Activated naive CD8-positive, alpha-beta T cell treated with anti-CD3 and anti-CD28 coated beads for 36 hours (primary cell): ENCODE results near the gene PLD5. TPM values are rescaled to one million over a fixed set of nuclear protein-coding genes. Genes with fewer than 3 reads are reported as not detected.
"Not testable (repeated sequence)": the region's sequence is repeated elsewhere in the genome, so short reads cannot be mapped to it uniquely, and the experiment has no call there.

Experiments
- DNase-seq: peaks from one replicate; pipeline ENCODE4 v3.0.0; 2021
- H3K27ac Mint-ChIP-seq: one replicate; pipeline ENCODE4 v1.8.0; 2022; ENCODE audit warnings: mild to moderate bottlenecking, moderate library complexity, mixed read lengths
- H3K27me3 Mint-ChIP-seq: one replicate; pipeline ENCODE4 v1.8.0; 2022; ENCODE audit warnings: mild to moderate bottlenecking, mixed read lengths
- H3K36me3 Mint-ChIP-seq: one replicate; pipeline ENCODE4 v1.8.0; 2021; ENCODE audit warnings: mild to moderate bottlenecking, mixed read lengths
- H3K4me1 Mint-ChIP-seq: one replicate; pipeline ENCODE4 v1.8.0; 2021; ENCODE audit warnings: mixed read lengths
- H3K4me3 Mint-ChIP-seq: one replicate; pipeline ENCODE4 v1.8.0; 2022; ENCODE audit warnings: mild to moderate bottlenecking, moderate library complexity, mixed read lengths
- H3K9me3 Mint-ChIP-seq: one replicate; pipeline ENCODE4 v1.8.0; 2022; ENCODE audit warnings: mixed read lengths
- total RNA-seq, 2 experiments: library from RNA; stranded (reverse); gene quantifications; one replicate each; pipeline ENCODE4 v1.2.3, GENCODE V29; 2021

The PLD5 gene
- total RNA-seq, 2 experiments from 2014 or later, result not detected

GRCh38 chr1:242523719-242524570 lies 552 bp downstream of the PLD5 start:
- H3K9me3 Mint-ChIP-seq, result no peaks in the 10 kb centered on the region
- H3K4me1 Mint-ChIP-seq, result peaks cover 9% of the 10 kb centered on the region
- H3K36me3 Mint-ChIP-seq, result no peaks in the 10 kb centered on the region
- peak overlapping the region; percentile 10 for H3K4me3 Mint-ChIP-seq
- peak; percentile 6 for DNase-seq
- H3K27me3 Mint-ChIP-seq, result peaks cover 68% of the 10 kb centered on the region
- H3K27ac Mint-ChIP-seq, result no peak overlapping the region

- Mint-ChIP-seq H3K27ac (no peak overlapping the region), H3K27me3 (peaks cover 68% of the 10 kb centered on the region), H3K4me3 (no peak overlapping the region), H3K9me3 (no peaks in the 10 kb centered on the region), H3K36me3 (no peaks in the 10 kb centered on the region), H3K4me1 (peaks cover 9% of the 10 kb centered on the region)
- no peak for DNase-seq
These were observed 1.3 kb downstream of the PLD5 start for GRCh38 chr1:242522996-242523718.

- no peaks in the 10 kb centered on the region for H3K9me3 Mint-ChIP-seq
- H3K4me3 Mint-ChIP-seq, result no peak overlapping the region
- H3K27me3 Mint-ChIP-seq, result peaks cover 66% of the 10 kb centered on the region
- DNase-seq, result no peak
- no peak overlapping the region for H3K27ac Mint-ChIP-seq
- H3K36me3 Mint-ChIP-seq, result no peaks in the 10 kb centered on the region
- peaks cover 9% of the 10 kb centered on the region for H3K4me1 Mint-ChIP-seq
These were observed 2.1 kb downstream of the PLD5 start for GRCh38 chr1:242522304-242522945.

GRCh38 chr1:242515555-242515954 lies 8.9 kb downstream of the PLD5 start:
- no peak overlapping the region for H3K27ac Mint-ChIP-seq
- no peaks in the 10 kb centered on the region for H3K4me1 Mint-ChIP-seq
- DNase-seq, result no peak
- peaks cover 14% of the 10 kb centered on the region for H3K27me3 Mint-ChIP-seq
- H3K4me3 Mint-ChIP-seq, result no peak overlapping the region
- no peaks in the 10 kb centered on the region for H3K9me3 Mint-ChIP-seq
- H3K36me3 Mint-ChIP-seq, result no peaks in the 10 kb centered on the region

GRCh38 chr1:242506724-242507123 lies 17.8 kb downstream of the PLD5 start:
- H3K4me3 Mint-ChIP-seq, result no peak overlapping the region
- no peak for DNase-seq
- H3K4me1 Mint-ChIP-seq, result no peaks in the 10 kb centered on the region
- no peaks in the 10 kb centered on the region for H3K36me3 Mint-ChIP-seq
- no peak overlapping the region for H3K27ac Mint-ChIP-seq
- H3K9me3 Mint-ChIP-seq, result no peaks in the 10 kb centered on the region
- peaks cover 5% of the 10 kb centered on the region for H3K27me3 Mint-ChIP-seq

- Mint-ChIP-seq H3K4me3 (no peak overlapping the region), H3K36me3 (no peaks in the 10 kb centered on the region), H3K27ac (no peak overlapping the region), H3K4me1 (no peaks in the 10 kb centered on the region), H3K27me3 (peaks cover 7% of the 10 kb centered on the region), H3K9me3 (no peaks in the 10 kb centered on the region)
- DNase-seq, result no peak
These were observed 35.0 kb downstream of the PLD5 start for GRCh38 chr1:242489545-242489944.

- Mint-ChIP-seq H3K36me3 (no peaks in the 10 kb centered on the region), H3K27ac (no peak overlapping the region), H3K9me3 (no peaks in the 10 kb centered on the region), H3K27me3 (peaks cover 3% of the 10 kb centered on the region), H3K4me3 (no peak overlapping the region), H3K4me1 (no peaks in the 10 kb centered on the region)
- no peak for DNase-seq
These were observed 46.6 kb downstream of the PLD5 start for GRCh38 chr1:242477944-242478343.

GRCh38 chr1:242470774-242471173 lies 53.7 kb downstream of the PLD5 start:
- no peaks in the 10 kb centered on the region for H3K9me3 Mint-ChIP-seq
- H3K36me3 Mint-ChIP-seq, result no peaks in the 10 kb centered on the region
- H3K27me3 Mint-ChIP-seq, result peaks cover 6% of the 10 kb centered on the region
- no peak overlapping the region for H3K4me3 Mint-ChIP-seq
- H3K27ac Mint-ChIP-seq, result no peak overlapping the region
- DNase-seq, result no peak
- peaks cover 1% of the 10 kb centered on the region for H3K4me1 Mint-ChIP-seq

GRCh38 chr1:242468784-242469183 lies 55.7 kb downstream of the PLD5 start:
- no peak for DNase-seq
- no peaks in the 10 kb centered on the region for H3K36me3 Mint-ChIP-seq
- no peak overlapping the region for H3K4me3 Mint-ChIP-seq
- H3K27me3 Mint-ChIP-seq, result peaks cover 6% of the 10 kb centered on the region
- H3K9me3 Mint-ChIP-seq, result no peaks in the 10 kb centered on the region
- peaks cover 1% of the 10 kb centered on the region for H3K4me1 Mint-ChIP-seq
- no peak overlapping the region for H3K27ac Mint-ChIP-seq

GRCh38 chr1:242467556-242468145 lies 56.8 kb downstream of the PLD5 start:
- Mint-ChIP-seq H3K4me3 (no peak overlapping the region), H3K27ac (no peak overlapping the region), H3K36me3 (no peaks in the 10 kb centered on the region), H3K4me1 (peaks cover 1% of the 10 kb centered on the region), H3K27me3 (peaks cover 6% of the 10 kb centered on the region), H3K9me3 (no peaks in the 10 kb centered on the region)
- peak; percentile 1 for DNase-seq

GRCh38 chr1:242462867-242463266 lies 61.6 kb downstream of the PLD5 start:
- Mint-ChIP-seq H3K9me3 (no peaks in the 10 kb centered on the region), H3K27ac (no peak overlapping the region), H3K4me3 (no peak overlapping the region), H3K36me3 (no peaks in the 10 kb centered on the region), H3K4me1 (peaks cover 1% of the 10 kb centered on the region), H3K27me3 (peaks cover 6% of the 10 kb centered on the region)
- no peak for DNase-seq

GRCh38 chr1:242459740-242460139 lies 64.8 kb downstream of the PLD5 start:
- not testable (repeated sequence) for H3K4me3 Mint-ChIP-seq, H3K4me1 Mint-ChIP-seq, H3K27ac Mint-ChIP-seq, H3K36me3 Mint-ChIP-seq, H3K27me3 Mint-ChIP-seq, H3K9me3 Mint-ChIP-seq, DNase-seq

GRCh38 chr1:242456726-242457269 lies 67.7 kb downstream of the PLD5 start:
- no peaks in the 10 kb centered on the region for H3K9me3 Mint-ChIP-seq
- H3K27me3 Mint-ChIP-seq, result peaks cover 12% of the 10 kb centered on the region
- no peaks in the 10 kb centered on the region for H3K36me3 Mint-ChIP-seq
- H3K4me3 Mint-ChIP-seq, result no peak overlapping the region
- H3K4me1 Mint-ChIP-seq, result no peaks in the 10 kb centered on the region
- no peak overlapping the region for H3K27ac Mint-ChIP-seq
- DNase-seq, result no peak

GRCh38 chr1:242455052-242455361 lies 69.5 kb downstream of the PLD5 start:
- Mint-ChIP-seq H3K27ac (no peak overlapping the region), H3K4me3 (no peak overlapping the region), H3K9me3 (no peaks in the 10 kb centered on the region), H3K36me3 (no peaks in the 10 kb centered on the region), H3K4me1 (no peaks in the 10 kb centered on the region), H3K27me3 (peaks cover 17% of the 10 kb centered on the region)
- DNase-seq, result no peak
